Kidney epithelial cell (primary cell): ENCODE measurements around the gene COPS8. TPM values are rescaled to one million over a fixed set of nuclear protein-coding genes. Genes with fewer than 3 reads are reported as not detected.

Experiments
- DNase-seq: peaks from one replicate; pipeline ENCODE4 v3.0.0-alpha.2; 2010; ENCODE audit warnings: low read depth
- H3K27me3 ChIP-seq: 2 replicates; pipeline ENCODE4 v1.6.0; 2011; ENCODE audit warnings: low read length; ENCODE audit not compliant: control insufficient read depth, insufficient read depth
- H3K36me3 ChIP-seq: 2 replicates; pipeline ENCODE4 v1.5.1; 2011; ENCODE audit warnings: low read length; ENCODE audit not compliant: control insufficient read depth, insufficient read depth
- H3K4me3 ChIP-seq: 2 replicates; pipeline ENCODE4 v1.5.1; 2011; ENCODE audit warnings: low read depth, mild to moderate bottlenecking, control low read depth, low read length
- total RNA-seq: library from RNA; depleted of rRNA; stranded (reverse); fragments of >200 nt; gene quantifications from 2 replicates; pipeline ENCODE4 v1.2.3, GENCODE V29; 2015
- TF ChIP-seq, protein P1 (sequence below): IDR thresholded peaks from 2 replicates; pipeline ENCODE4 v1.5.1; 2011; ENCODE audit warnings: mild to moderate bottlenecking, moderate library complexity, low read length, control low read depth, inconsistent platforms; ENCODE audit not compliant: insufficient read depth, poor library complexity, severe bottlenecking

COPS8 gene
- total RNA-seq, 1 donor from 2014 or later: 156 TPM

- H3K36me3 ChIP-seq: no peaks in the 10 kb centered on the region
- no peak overlapping the region for H3K4me3 ChIP-seq
- no peaks in the 10 kb centered on the region for H3K27me3 ChIP-seq
- no peak for DNase-seq
- TF ChIP-seq, protein P1, sequence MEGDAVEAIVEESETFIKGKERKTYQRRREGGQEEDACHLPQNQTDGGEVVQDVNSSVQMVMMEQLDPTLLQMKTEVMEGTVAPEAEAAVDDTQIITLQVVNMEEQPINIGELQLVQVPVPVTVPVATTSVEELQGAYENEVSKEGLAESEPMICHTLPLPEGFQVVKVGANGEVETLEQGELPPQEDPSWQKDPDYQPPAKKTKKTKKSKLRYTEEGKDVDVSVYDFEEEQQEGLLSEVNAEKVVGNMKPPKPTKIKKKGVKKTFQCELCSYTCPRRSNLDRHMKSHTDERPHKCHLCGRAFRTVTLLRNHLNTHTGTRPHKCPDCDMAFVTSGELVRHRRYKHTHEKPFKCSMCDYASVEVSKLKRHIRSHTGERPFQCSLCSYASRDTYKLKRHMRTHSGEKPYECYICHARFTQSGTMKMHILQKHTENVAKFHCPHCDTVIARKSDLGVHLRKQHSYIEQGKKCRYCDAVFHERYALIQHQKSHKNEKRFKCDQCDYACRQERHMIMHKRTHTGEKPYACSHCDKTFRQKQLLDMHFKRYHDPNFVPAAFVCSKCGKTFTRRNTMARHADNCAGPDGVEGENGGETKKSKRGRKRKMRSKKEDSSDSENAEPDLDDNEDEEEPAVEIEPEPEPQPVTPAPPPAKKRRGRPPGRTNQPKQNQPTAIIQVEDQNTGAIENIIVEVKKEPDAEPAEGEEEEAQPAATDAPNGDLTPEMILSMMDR: no peak
Observed at GRCh38 chr2:237056287-237056875, 29.3 kb upstream of the COPS8 start.

DNA sequence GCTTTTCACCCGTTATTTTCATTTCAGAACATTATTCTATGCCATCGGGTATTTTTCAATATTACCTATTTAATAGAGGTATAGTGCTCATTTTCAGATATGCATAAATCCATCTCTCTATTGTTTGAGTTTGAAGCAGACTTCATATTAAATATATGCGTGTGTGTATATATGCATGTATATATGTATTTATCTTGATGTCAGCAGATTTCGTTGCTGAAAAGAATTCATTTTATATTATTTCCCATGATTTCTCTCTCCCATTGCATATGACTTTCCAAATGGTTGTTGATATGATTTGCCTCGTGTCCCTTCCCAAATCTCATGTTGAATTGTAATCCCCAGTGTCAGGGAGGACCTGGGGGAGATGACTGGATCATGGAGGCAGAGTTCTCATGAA, 28.6 kb upstream of the COPS8 start:
- TF ChIP-seq, protein P1: no peak
- H3K36me3 ChIP-seq: no peaks in the 10 kb centered on the region
- H3K4me3 ChIP-seq: no peak overlapping the region
- no peaks in the 10 kb centered on the region for H3K27me3 ChIP-seq
- no peak for DNase-seq

DNA sequence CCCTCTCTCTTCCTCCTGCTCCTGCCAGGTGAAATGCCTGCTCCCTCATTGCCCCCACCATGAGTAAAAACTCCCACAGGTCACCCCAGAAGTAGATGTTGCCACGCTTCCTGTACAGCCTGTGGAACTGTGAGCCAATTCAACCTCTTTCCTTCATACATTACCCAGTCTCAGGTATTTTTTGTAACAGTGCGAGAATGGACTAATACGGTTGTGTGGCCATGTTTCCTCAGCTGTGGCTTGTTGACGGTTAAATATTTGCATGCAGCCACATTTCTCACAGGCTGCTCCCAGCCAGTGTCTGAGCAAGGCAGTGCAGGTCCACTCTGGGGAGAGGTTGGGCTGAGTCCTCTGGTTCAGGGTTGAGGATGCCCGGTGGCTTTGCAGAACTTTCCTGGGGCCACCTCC, 27.8 kb upstream of the COPS8 start:
- H3K4me3 ChIP-seq: no peak overlapping the region
- DNase-seq: no peak

DNA sequence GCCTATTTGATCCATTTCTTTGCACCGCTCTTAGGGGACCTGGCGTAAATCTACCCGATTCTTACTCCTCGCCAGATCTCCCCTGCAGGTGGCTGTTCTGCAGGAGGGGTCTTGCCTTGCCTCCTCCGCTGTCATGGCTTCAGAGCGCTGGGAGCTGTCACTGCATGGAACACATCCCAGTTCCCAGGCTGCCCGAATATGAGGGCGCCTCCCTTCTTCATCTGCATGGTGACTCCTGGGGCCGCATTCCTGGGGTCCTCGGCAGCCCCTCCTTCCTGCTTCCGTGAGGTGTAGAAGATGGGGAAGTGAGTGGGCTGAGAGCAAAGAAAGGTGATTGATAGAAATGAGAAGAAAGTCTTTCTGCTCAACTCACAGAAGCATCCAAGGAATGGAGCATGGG, 27.3 kb upstream of the COPS8 start:
- TF ChIP-seq, protein P1: no peak
- Histone ChIP-seq H3K4me3 (no peak overlapping the region), H3K36me3 (no peaks in the 10 kb centered on the region), H3K27me3 (no peaks in the 10 kb centered on the region)
- DNase-seq: no peak

More for the DNA sequence above, 27.8 kb upstream of the COPS8 start:
- TF ChIP-seq, protein P1: no peak
- Histone ChIP-seq H3K27me3 (no peaks in the 10 kb centered on the region), H3K36me3 (no peaks in the 10 kb centered on the region)

- TF ChIP-seq, protein P1: no peak
- Histone ChIP-seq H3K4me3 (no peak overlapping the region), H3K36me3 (no peaks in the 10 kb centered on the region), H3K27me3 (no peaks in the 10 kb centered on the region)
- DNase-seq: no peak
Observed at GRCh38 chr2:237059155-237059875, 26.4 kb upstream of the COPS8 start.
